Cortex of kidney (tissue), 1 donor: Measurements from ENCODE around the gene GLG1.
"Not testable (repeated sequence)": the region's sequence is repeated elsewhere in the genome, so short reads cannot be mapped to it uniquely, and the experiment has no call there.

Source experiments
- DNase-seq: peaks from one replicate; lab custom pipeline; 2025; lab: John Stamatoyannopoulos, UW

GLG1 gene

GRCh38 chr16:74443624-74444346 is 163.1 kb downstream of the GLG1 start:
- not testable (repeated sequence) for DNase-seq

DNA sequence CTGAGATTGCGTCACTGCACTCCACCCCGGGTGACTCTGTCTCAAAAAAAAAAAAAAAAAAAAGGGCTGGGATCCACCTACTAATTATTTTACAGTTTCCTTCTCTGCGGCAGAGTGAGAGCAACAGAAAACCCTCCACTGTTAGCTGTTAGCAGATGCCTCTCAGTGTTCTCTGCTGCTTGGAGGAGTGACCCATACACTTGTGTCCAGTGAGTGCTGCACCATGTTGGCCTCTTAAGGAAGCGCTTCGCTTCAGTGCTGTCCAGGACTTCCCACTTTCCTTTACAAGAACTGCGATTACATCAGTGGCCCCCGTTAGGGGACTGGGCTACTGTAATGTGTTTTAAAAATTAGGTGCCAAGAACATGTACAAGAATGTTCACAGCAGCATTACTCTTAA is 167.2 kb downstream of the GLG1 start:
- DNase-seq: no peak

DNA sequence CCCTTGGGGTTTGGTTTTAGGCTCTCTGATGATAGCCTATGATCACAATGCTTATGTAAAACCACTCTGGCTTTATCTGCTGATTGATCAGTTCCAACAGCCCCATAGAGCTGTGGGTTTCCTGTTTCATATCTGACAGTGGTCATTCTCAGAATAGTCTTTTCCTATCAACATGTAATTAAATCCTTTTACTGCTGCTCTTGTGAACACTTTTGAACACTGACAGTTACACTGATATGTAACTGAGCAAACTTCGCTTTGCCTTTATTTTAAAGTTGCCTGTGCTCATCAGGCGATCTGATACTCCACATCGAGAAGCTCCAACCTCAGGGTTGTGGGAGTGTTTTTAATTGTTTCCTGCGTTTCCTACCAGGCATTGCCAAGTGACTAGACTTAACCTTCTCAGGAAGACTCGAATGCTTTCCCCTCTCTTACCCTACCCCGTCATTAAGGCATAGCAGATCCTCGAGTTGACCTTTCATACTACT is 168.4 kb downstream of the GLG1 start:
- no peak for DNase-seq

- DNase-seq: no peak
Observed at GRCh38 chr16:74431516-74431915, 175.4 kb downstream of the GLG1 start.

DNA sequence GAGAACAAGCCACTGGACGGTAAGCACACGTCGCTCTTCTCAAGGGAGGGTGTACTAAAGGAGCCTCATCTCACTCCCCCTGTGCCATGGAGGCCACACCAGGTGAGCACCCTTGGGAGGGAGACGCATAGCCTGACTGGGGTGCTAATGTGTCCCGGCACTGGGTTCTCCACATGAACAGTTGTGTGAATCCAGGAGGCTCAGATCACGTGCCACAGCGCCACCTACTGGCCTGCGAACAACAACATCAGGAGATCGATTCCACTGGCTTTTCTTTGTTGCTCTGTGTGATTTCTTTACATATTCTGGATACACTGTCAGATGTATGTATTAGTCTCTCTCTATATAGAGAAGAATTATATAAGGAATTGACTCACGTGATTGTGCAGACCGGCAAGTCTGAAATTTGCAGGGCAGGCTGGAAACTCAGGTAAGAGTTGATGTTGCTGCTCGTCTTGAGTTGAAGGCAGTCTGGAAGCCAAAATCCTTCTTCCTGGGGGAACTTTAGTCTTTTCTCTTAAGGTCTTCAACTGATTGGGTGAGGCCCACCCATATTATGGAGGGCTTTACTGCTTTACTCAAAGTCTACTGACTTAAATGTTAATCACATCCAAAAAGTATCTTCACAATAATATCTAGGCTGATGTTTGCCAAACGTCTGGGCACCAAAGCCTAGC is 176.7 kb downstream of the GLG1 start:
- not testable (repeated sequence) for DNase-seq

DNA sequence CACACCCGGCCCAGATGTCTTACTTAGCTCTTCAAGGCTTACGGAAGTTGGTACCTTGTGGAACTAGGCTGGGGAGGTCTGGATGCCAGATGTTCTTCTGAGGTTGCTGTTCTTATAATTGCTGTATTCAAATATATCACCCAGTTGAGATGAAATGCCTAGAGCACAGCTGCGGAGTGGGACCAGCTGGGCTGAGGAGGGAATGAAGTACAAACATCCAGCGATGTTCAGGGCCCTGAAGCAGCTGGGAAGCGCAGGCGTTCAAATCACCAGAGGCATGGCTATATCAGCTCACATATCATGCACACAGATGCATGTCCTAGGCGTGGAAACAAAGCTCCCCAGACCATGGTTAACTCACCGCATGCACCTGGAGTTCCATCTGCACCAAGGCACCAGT is 178.4 kb downstream of the GLG1 start:
- DNase-seq: not testable (repeated sequence)

DNA sequence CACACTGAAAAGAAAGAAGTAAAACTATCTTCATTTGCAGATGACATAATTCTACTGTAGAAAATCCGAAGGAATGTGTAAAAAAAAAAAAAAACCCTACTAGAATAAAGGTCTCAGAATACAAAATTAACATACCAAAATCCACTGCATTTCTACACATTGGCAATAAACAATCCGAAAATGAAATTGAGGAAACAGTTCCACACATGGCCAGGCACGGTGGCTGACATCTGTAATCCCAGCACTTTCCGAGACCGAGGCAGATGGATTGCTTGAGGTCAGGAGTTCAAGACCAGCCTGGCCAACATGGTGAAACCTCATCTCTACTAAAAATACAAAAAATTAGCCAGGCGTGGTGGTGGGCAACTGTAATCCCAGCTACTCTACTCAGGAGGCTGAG is 181.2 kb downstream of the GLG1 start:
- DNase-seq: not testable (repeated sequence)

DNA sequence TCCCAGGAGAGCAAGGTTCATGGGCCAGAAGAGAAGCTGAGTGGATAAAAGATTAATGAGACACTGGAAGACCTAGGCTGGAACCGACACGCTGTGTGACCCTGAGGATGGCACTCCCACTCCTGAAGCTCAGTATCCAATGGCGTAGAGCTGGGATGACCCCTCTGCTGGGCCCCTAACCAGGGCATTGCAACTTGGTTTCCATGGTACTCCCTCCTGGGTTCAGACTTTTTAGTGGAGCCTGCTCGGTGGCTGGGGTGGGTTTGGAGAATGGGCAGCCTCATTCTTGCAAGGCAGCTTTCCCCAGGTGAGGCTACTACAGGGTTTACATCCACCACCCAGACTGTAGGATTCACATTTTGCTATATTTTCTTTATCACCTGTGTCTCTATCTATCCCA is 183.2 kb downstream of the GLG1 start:
- DNase-seq: not testable (repeated sequence)

GRCh38 chr16:74422086-74422485 is 184.8 kb downstream of the GLG1 start:
- not testable (repeated sequence) for DNase-seq

GRCh38 chr16:74421482-74421785 is 185.5 kb downstream of the GLG1 start:
- DNase-seq: not testable (repeated sequence)

DNA sequence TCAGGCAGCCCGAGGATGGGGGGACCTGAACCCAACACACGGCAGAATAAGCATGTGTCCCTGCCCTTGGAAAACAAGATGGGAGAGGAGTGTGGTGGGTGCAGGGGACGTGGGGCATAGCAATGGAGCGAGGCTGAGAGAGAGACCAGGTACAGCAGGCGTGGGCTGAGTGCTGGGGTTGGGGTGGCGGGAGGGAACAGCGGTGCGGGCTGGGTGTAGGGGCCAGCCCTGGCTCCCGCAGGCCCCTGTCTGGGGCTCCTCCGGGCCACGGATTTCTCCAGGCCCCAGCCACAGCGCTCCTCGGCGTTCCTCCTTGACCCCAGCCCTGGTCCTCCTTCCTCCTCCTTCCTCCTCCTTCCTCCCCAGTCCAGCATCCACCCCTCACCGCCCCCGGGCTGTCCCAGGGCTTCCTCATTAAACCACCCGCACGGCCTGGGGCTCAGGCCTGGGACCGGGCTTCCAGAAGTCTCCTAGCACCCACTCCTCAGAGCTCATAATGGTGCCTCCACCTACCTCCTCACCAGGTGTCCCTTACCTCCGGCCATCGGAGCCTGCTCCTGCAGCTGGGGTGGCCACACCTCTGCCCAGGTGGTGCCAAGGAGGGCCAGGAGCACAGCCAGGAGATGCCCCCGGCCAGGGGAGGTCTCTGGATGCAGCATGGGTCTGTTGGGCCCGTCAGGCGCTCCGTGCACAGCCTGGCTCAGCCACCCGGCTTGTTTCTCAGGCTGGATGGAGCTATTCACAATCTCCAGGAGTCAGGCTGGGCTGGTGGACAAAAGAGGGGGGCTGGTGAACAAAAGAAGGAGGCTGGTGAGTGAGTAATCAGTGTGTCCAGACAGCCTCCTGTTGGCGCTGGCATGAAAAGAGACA is 186.1 kb downstream of the GLG1 start, which contains the start of gene CLEC18B:
Gene CLEC18B (minus strand): TSS at position 867 of the 870 bp plus-strand sequence. CDS start 208 bp downstream, at position 659.
- not testable (repeated sequence) for DNase-seq

DNA sequence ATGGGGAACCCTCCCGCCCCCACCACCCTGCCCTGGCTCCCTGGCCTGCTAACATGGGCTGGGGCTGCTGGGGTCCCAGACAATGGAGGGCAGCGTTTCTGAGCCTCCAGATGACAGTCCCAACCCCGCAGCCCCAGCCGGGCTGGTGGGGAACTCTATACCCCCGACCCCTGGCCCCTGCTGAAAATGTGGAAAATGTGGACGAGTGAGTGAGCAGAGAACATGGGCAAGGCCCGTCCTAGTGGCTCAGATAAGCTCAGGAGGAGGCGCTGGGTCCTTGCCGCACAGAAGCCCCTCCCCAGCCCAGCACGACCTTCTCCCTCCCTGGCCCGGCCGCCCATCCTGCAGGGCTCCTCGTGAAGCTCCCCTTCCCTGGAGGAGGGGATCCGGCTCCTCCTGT is 187.1 kb downstream of the GLG1 start:
- not testable (repeated sequence) for DNase-seq

DNA sequence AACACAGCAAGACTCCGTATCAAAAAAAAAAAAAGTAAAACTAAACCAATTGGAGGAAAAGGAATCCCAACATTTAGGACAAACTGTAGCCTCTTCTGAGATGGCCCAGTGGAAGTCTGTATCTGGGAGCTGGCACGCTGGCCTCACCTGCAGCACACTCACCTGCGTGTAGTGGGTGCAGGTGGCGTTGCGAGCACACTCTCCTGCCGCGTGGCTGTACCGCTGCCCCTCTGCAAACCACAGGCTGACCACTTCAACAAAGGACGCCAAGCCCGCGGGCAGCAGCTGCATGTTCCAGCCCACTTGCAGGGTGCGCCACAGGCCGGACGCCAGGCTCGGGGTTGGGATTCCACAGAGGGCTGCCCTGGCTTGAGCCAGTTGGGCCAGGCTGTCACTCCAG is 189.0 kb downstream of the GLG1 start:
- DNase-seq: not testable (repeated sequence)

- not testable (repeated sequence) for DNase-seq
Observed at GRCh38 chr16:74413920-74414319, 193.0 kb downstream of the GLG1 start.

GRCh38 chr16:74413485-74413884 is 193.4 kb downstream of the GLG1 start:
- not testable (repeated sequence) for DNase-seq

GRCh38 chr16:74412775-74413390 is 194.0 kb downstream of the GLG1 start:
- not testable (repeated sequence) for DNase-seq

GRCh38 chr16:74412138-74412774 is 194.7 kb downstream of the GLG1 start:
- DNase-seq: not testable (repeated sequence)

- DNase-seq: not testable (repeated sequence)
Observed at GRCh38 chr16:74410981-74411380, 195.9 kb downstream of the GLG1 start.

GRCh38 chr16:74410057-74410957 is 196.6 kb downstream of the GLG1 start:
- not testable (repeated sequence) for DNase-seq
